ENCODE results near the gene AMBP. TPM values are rescaled to one million over a fixed set of nuclear protein-coding genes. Genes with fewer than 3 reads are reported as not detected.

Gene AMBP
- total and polyA plus RNA-seq, 2 of the 13 experiments (the other 11 are each of a cell fraction or from before 2014, with no cell fraction given): 1,510 to 2,580 TPM

DNA sequence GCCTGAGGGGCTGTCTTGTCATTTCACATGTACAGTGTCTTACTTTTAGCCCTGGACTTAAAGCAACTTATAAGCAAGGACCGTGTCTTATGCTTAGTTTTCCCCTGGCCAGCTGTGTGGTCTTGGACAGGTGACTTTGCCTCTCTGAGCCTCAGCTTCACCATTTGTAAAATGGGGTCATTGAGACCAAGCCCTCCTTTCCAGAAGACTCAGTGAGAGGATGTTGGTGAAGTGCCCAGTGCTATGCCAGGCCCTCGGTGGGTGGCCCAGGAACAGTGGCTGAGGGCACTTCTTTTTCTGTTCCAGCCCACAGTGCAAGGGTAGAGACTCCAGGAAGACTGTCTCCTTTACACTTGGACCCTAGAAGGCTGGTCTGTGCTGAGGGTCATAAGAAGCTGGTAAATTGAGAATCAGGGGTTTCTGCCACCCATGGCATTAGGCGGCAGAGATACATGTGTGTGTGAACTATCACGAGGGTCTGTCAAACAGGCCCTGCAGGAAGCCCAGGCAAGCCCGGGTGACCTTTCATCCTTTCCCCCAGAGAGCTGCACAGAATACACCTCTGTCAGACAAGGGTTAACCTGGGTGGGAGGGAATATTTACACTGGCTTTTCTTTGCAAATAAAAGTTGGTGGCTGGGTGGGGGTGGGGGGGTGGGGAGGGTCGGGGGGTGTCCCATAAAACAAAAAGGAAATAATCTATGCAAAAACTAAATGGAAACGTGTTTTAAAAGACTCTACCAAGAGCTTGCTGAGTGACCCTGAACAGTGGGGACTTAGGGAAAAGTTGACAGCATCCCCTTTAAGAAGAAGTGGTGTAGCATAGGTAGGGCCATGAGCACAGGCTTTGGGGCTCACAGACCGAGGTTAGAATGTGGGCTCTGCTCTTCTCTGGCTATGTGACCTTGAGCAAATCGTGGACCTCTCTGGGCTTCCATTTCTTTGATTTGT is 41.4 kb upstream of the AMBP start (continued):
- TF ChIP-seq ZNF225 (CRISPR knock-in tag; IDR thresholded peaks at IDR 0.05): no peak
- TF ChIP-seq, protein P1, sequence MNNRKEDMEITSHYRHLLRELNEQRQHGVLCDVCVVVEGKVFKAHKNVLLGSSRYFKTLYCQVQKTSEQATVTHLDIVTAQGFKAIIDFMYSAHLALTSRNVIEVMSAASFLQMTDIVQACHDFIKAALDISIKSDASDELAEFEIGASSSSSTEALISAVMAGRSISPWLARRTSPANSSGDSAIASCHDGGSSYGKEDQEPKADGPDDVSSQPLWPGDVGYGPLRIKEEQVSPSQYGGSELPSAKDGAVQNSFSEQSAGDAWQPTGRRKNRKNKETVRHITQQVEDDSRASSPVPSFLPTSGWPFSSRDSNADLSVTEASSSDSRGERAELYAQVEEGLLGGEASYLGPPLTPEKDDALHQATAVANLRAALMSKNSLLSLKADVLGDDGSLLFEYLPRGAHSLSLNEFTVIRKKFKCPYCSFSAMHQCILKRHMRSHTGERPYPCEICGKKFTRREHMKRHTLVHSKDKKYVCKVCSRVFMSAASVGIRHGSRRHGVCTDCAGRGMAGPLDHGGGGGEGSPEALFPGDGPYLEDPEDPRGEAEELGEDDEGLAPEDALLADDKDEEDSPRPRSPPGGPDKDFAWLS (CRISPR knock-in tag; IDR thresholded peaks at IDR 0.05; ENCODE audit: borderline replicate concordance): no peak
- TF ChIP-seq NR1H2 (CRISPR knock-in tag; IDR thresholded peaks at IDR 0.05; ENCODE audit: borderline replicate concordance, low read depth): no peak
- TF ChIP-seq HOXA3 (CRISPR knock-in tag; IDR thresholded peaks at IDR 0.05): peak; percentile 35
- TF ChIP-seq PHF8 (CRISPR knock-in tag; IDR thresholded peaks at IDR 0.05): no peak
- no peak for TF ChIP-seq ZNF547 (CRISPR knock-in tag; IDR thresholded peaks at IDR 0.05)
- TF ChIP-seq ZSCAN12 (CRISPR knock-in tag; IDR thresholded peaks at IDR 0.05): no peak
- TF ChIP-seq, protein P2, sequence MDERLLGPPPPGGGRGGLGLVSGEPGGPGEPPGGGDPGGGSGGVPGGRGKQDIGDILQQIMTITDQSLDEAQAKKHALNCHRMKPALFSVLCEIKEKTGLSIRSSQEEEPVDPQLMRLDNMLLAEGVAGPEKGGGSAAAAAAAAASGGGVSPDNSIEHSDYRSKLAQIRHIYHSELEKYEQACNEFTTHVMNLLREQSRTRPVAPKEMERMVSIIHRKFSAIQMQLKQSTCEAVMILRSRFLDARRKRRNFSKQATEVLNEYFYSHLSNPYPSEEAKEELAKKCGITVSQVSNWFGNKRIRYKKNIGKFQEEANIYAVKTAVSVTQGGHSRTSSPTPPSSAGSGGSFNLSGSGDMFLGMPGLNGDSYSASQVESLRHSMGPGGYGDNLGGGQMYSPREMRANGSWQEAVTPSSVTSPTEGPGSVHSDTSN (CRISPR knock-in tag; IDR thresholded peaks at IDR 0.05): no peak
- no peak for TF ChIP-seq MEIS2 (CRISPR knock-in tag; IDR thresholded peaks at IDR 0.05)
- peak; percentile 60 for TF ChIP-seq ZFY (CRISPR knock-in tag; IDR thresholded peaks at IDR 0.05)
- no peak for TF ChIP-seq ZNF234 (CRISPR knock-in tag; conservative IDR thresholded peaks at IDR 0.05)
- TF ChIP-seq POLR2AphosphoS5 (IDR thresholded peaks at IDR 0.05; ENCODE audit: low read depth, low read length): 0 out of 2 replicates have a peak, but pooled peaks have one; percentile 21
- no peak for TF ChIP-seq STAT5B (CRISPR knock-in tag; IDR thresholded peaks at IDR 0.05)
- TF ChIP-seq ZNF605 (CRISPR knock-in tag; IDR thresholded peaks at IDR 0.05): peak; percentile 35; the same call in 1 of the 2 replicates
- peak; percentile 42; the same call in 1 of the 2 replicates for TF ChIP-seq KAT8 (CRISPR knock-in tag; IDR thresholded peaks at IDR 0.05)
- 0 out of 2 replicates have a peak, but pooled peaks have one; percentile 11 for TF ChIP-seq IRF2 (CRISPR knock-in tag; IDR thresholded peaks at IDR 0.05)
- peak; percentile 60 for TF ChIP-seq SAP130 (CRISPR knock-in tag; IDR thresholded peaks at IDR 0.05; ENCODE audit: low read depth)
- TF ChIP-seq NCOA2 (CRISPR knock-in tag; IDR thresholded peaks at IDR 0.05): peak; percentile 72
- no peak for TF ChIP-seq ZFP36L1 (CRISPR knock-in tag; IDR thresholded peaks at IDR 0.05)
- no peak for TF ChIP-seq SKI (IDR thresholded peaks at IDR 0.05; ENCODE audit: partially characterized antibody)
- TF ChIP-seq, protein P3, sequence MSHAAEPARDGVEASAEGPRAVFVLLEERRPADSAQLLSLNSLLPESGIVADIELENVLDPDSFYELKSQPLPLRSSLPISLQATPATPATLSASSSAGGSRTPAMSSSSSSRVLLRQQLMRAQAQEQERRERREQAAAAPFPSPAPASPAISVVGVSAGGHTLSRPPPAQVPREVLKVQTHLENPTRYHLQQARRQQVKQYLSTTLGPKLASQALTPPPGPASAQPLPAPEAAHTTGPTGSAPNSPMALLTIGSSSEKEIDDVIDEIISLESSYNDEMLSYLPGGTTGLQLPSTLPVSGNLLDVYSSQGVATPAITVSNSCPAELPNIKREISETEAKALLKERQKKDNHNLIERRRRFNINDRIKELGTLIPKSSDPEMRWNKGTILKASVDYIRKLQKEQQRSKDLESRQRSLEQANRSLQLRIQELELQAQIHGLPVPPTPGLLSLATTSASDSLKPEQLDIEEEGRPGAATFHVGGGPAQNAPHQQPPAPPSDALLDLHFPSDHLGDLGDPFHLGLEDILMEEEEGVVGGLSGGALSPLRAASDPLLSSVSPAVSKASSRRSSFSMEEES (CRISPR knock-in tag; IDR thresholded peaks at IDR 0.05): peak; percentile 78
- 0 out of 2 replicates have a peak, but pooled peaks have one; percentile 33 for TF ChIP-seq NAIF1 (CRISPR knock-in tag; IDR thresholded peaks at IDR 0.05; ENCODE audit: borderline replicate concordance)
- no peak for TF ChIP-seq MAFK (conservative IDR thresholded peaks at IDR 0.05 in 1 of 2, IDR thresholded peaks at IDR 0.05 in 1 of 2; ENCODE audit: low read length in 2 of 2)
- TF ChIP-seq, protein P4, sequence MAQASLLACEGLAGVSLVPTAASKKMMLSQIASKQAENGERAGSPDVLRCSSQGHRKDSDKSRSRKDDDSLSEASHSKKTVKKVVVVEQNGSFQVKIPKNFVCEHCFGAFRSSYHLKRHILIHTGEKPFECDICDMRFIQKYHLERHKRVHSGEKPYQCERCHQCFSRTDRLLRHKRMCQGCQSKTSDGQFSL (CRISPR knock-in tag; IDR thresholded peaks at IDR 0.05): peak; percentile 69
